Heart left ventricle (tissue), 13 donors: ENCODE data around the gene COLEC12.

ENCODE experiments used
- CTCF ChIP-seq, 12 donors: fragments of 200-600 bp; sonication (generic) in 4 of 12; IDR thresholded peaks; one replicate each; pipeline versions ENCODE4 v1.5.0 to v1.8.0; 2018 to 2022; ENCODE audit warnings: antibody characterized with exemption in 12 of 12, mild to moderate bottlenecking in 5 of 12
- POLR2A ChIP-seq, 2 donors: fragments of 450-650 bp; IDR thresholded peaks; one replicate each; pipeline ENCODE4 v1.6.1; 2017; ENCODE audit warnings: antibody characterized with exemption in 2 of 2, mild to moderate bottlenecking in 2 of 2, moderate library complexity in 2 of 2
- donor health status: ischemic (EF 13 %, LVEDD 7.1; RV severe dilation, severe dysfunction).
- donor health status: DM: no; HTN: yes; CAD: no.
- donor health status: DM: no; HTN: no; CAD: no.
- donor health status: ischemic (EF 25% LVEDD 6.9; RV normal size, moderate dysfunction).
- donor health status: ischemic (EF 25% LVEDD 5.7; RV mildly dilated, moderate dysfunction).
- donor health status: ischemic (EF 35%, LVEDD 5.7; RV mildly dilated, moderate dysfunction).
- donor health status: nonischemic (EF 11% LVEDD 7.7; RV severe dilation, severe dysfunction).
- donor health status: DM: yes; HTN: yes; CAD: no.
- donor health status: PGD.
- donor health status: ischemic (EF 29% LVEDD 5.4; RV normal size, mild dysfunction).
- donor health status: nonischemic (EF 23%, LVEDD 6.1; RV moderate dilation, normal function).

DNA sequence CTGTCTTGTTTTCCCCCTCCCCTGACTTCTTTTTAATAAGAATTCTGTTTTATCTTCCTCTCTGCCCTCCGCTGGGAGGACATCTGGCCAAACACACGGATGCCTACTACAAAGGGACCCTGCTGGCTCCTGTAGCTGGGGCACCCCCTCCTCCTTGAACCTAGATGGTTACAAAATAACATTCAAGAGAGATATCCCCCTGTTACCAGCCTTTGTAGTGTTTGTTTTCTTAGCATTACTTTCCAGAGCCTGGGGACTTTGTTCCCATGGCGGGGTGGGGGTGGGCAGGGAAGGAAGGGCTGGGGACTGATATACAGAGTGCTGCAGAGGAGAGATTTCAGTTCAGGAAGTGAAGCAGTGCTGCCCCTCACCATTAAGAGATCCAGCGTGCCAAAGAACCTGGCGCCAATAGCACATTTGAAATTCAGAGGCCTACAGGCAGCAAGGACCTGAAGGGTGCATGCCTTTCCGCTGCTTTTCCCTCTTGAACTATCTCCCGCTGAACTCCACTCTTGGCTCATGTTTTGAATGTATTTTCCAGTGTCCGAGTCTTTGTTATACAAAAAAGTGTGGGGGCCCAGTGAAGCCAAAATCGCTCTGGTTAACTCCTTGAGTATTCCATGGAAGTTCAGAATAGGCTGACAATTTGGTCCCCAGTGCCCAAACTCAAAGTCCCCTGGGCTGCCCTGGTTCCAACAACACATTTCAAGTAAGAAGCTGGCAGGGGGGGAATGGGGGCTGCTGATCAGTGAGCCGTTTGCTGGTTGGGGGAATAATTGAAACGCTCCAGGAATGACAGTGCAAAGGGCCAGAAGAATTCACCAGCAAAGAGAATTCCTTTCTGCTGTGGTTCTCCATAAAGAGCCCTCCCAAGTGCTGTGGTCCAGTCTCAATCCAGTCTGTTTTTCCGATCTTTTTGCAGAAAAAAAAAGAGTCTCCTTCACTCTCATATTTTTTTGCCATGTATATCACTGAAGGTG, 137.9 kb downstream of the COLEC12 start:
- TF ChIP-seq CTCF (IDR thresholded peaks at IDR 0.05): no peak
- TF ChIP-seq POLR2A (IDR thresholded peaks at IDR 0.05): no peak
